CD4-positive, alpha-beta T cell (primary cell): ENCODE results near the gene CDC6. TPM values are rescaled to one million over a fixed set of nuclear protein-coding genes. Genes with fewer than 3 reads are reported as not detected.

Experiments
- ATAC-seq: fragments of 200-7000 bp; cut with Tn5 transposase; one replicate; pipeline ENCODE4 v1.10.0; 2022; ENCODE audit warnings: mild to moderate bottlenecking; ENCODE audit not compliant: poor library complexity
- CTCF ChIA-PET: fragments of 350-600 bp; sonication (Branson Sonifier 250); formaldehyde crosslinking; loops from one replicate; lab custom pipeline; 2021; ENCODE audit warnings: antibody characterized with exemption, inconsistent platforms; lab: Charles Lee
- POLR2A ChIA-PET: fragments of 350-600 bp; sonication (Branson Sonifier 250); formaldehyde crosslinking; loops from one replicate; lab custom pipeline; 2021; ENCODE audit warnings: antibody characterized with exemption, inconsistent platforms; lab: Charles Lee
- DNase-seq, 14 experiments: peaks; one replicate each; pipeline ENCODE4 v3.0.0-alpha.2; 2013 to 2020; ENCODE audit warnings: mixed read lengths in 2 of 14
- H3K27ac ChIP-seq, 2 donors: one replicate each; pipeline versions ENCODE4 v1.5.1 to v1.7.0; 2013; ENCODE audit warnings: low read length in 2 of 2, low read depth in 1 of 2, mild to moderate bottlenecking in 1 of 2
- H3K27me3 ChIP-seq, 2 experiments: 1 replicate in 1 of 2; 2 replicates in 1 of 2; pipeline versions ENCODE4 v1.6.1 to v1.7.0; 2013; ENCODE audit warnings: low read length in 2 of 2, control low read depth in 1 of 2, mild to moderate bottlenecking in 1 of 2, moderate library complexity in 1 of 2; ENCODE audit not compliant: insufficient read depth in 2 of 2, control insufficient read depth in 1 of 2
- H3K36me3 ChIP-seq: one replicate; pipeline ENCODE4 v1.6.1; 2013; ENCODE audit warnings: low read length, control low read depth; ENCODE audit not compliant: insufficient read depth
- H3K4me1 ChIP-seq: one replicate; pipeline ENCODE4 v1.6.1; 2013; ENCODE audit warnings: low read length, control low read depth; ENCODE audit not compliant: insufficient read depth
- H3K4me3 ChIP-seq: one replicate; pipeline ENCODE4 v1.5.1; 2013; ENCODE audit warnings: mild to moderate bottlenecking, low read length, moderate library complexity
- H3K9me3 ChIP-seq, 2 experiments: 1 replicate in 1 of 2; 2 replicates in 1 of 2; pipeline versions ENCODE4 v1.6.1 to v1.7.0; 2013; ENCODE audit warnings: low read length in 2 of 2, mild to moderate bottlenecking in 2 of 2, control low read depth in 1 of 2, moderate library complexity in 1 of 2; ENCODE audit not compliant: control insufficient read depth in 1 of 2, insufficient read depth in 1 of 2
- H3K27ac Mint-ChIP-seq: one replicate; pipeline ENCODE4 v1.8.0; 2020; ENCODE audit warnings: mixed read lengths
- H3K27me3 Mint-ChIP-seq: one replicate; pipeline ENCODE4 v1.8.0; 2021; ENCODE audit warnings: mixed read lengths
- H3K36me3 Mint-ChIP-seq: one replicate; pipeline ENCODE4 v1.8.0; 2021; ENCODE audit warnings: low read depth, mixed read lengths
- H3K4me1 Mint-ChIP-seq: one replicate; pipeline ENCODE4 v1.8.0; 2021; ENCODE audit warnings: low read depth, mixed read lengths
- H3K4me3 Mint-ChIP-seq: one replicate; pipeline ENCODE4 v1.8.0; 2020; ENCODE audit warnings: mild to moderate bottlenecking, mixed read lengths
- H3K9me3 Mint-ChIP-seq: one replicate; pipeline ENCODE4 v1.8.0; 2020; ENCODE audit warnings: mixed read lengths
- CTCF ChIP-seq: fragments of 200-600 bp; IDR thresholded peaks from one replicate; pipeline ENCODE4 v1.8.0; 2022; ENCODE audit warnings: antibody characterized with exemption, mild to moderate bottlenecking
- intact Hi-C, 2 experiments: fragments of 100-400 bp; cut with DNase I in 1 of 2; cut with micrococcal nuclease in 1 of 2; formaldehyde crosslinking; loops; one replicate each; pipeline versions ENCODE4 v1.15.1 to v1.9.0; 2023 to 2025; cut with DNase I, micrococcal nuclease
- total RNA-seq, 174 experiments: library from RNA in 2 of 174; stranded (reverse) in 2 of 174; gene quantifications; one replicate each; pipeline ENCODE4 v1.2.3 and lab custom pipeline; 2021 to 2026

CDC6 gene
- total RNA-seq, 2 experiments from 2014 or later: 1.0 to 1.8 TPM

- peaks cover 69% of the 10 kb centered on the region for H3K4me1 ChIP-seq
- peaks cover 31% of the 10 kb centered on the region for H3K4me1 Mint-ChIP-seq
- no peak for TF ChIP-seq CTCF
- H3K4me3 ChIP-seq: peak within 1 kb of the TSS; percentile 24
- H3K27ac Mint-ChIP-seq: no peak within 1 kb of the TSS
- H3K4me3 Mint-ChIP-seq: no peak within 1 kb of the TSS
- DNase-seq (peak in 3 of 14 experiments; percentile 37 to 54 (median 50)), ATAC-seq (peak; percentile 48)
- ChIA-PET CTCF (interaction anchor here (6.8 kb wide), 1 partner anchor 46 kb away, joined by 40 read pairs; no protein-coding TSS in a partner anchor), POLR2A (interaction anchor here (0.6 to 4.3 kb wide), 6 partner anchors 8 to 34 kb away, joined by 3 to 34 read pairs (median 6); no protein-coding TSS in a partner anchor)
- no peaks in the 10 kb centered on the region for H3K9me3 ChIP-seq
- H3K27me3 ChIP-seq: no peaks in the 10 kb centered on the region
- H3K36me3 ChIP-seq: no peaks in the 10 kb centered on the region
- no peak within 1 kb of the TSS for H3K27ac ChIP-seq
- H3K27me3 Mint-ChIP-seq: no peaks in the 10 kb centered on the region
- no peaks in the 10 kb centered on the region for H3K9me3 Mint-ChIP-seq
- no peaks in the 10 kb centered on the region for H3K36me3 Mint-ChIP-seq
- intact Hi-C loops: no loop called here
These were observed 21.6 kb downstream of the CDC6 start, which contains the start of gene RARA for GRCh38 chr17:40309031-40309948. Gene RARA, plus strand, starts transcription at chr17:40309180. Its CDS starts 22,039 bp downstream, at chr17:40331219.

GRCh38 chr17:40309949-40310510 lies 22.4 kb downstream of the CDC6 start:
- Histone ChIP-seq H3K27me3 (no peaks in the 10 kb centered on the region), H3K4me1 (peaks cover 76% of the 10 kb centered on the region), H3K27ac (no peak overlapping the region), H3K4me3 (no peak overlapping the region), H3K36me3 (no peaks in the 10 kb centered on the region), H3K9me3 (no peaks in the 10 kb centered on the region)
- ChIA-PET POLR2A (interaction anchor here (1.0 to 4.3 kb wide), 6 partner anchors 7 to 17 kb away, joined by 5 to 34 read pairs (median 8); no protein-coding TSS in a partner anchor), CTCF (interaction anchor here (6.8 kb wide), 1 partner anchor 45 kb away, joined by 40 read pairs; no protein-coding TSS in a partner anchor)
- no peak overlapping the region for H3K27ac Mint-ChIP-seq
- H3K9me3 Mint-ChIP-seq: no peaks in the 10 kb centered on the region
- H3K27me3 Mint-ChIP-seq: no peaks in the 10 kb centered on the region
- no peaks in the 10 kb centered on the region for H3K36me3 Mint-ChIP-seq
- no peak overlapping the region for H3K4me3 Mint-ChIP-seq
- DNase-seq (no peak), ATAC-seq (no peak)
- H3K4me1 Mint-ChIP-seq: peaks cover 38% of the 10 kb centered on the region
- no peak for TF ChIP-seq CTCF
- intact Hi-C loops: loop anchor here in 1 of 2 experiments (5.0 kb wide), 1 partner anchor 227 kb away; no protein-coding TSS in a partner anchor

- POLR2A ChIA-PET: interaction anchor here (1.5 to 1.8 kb wide), 2 partner anchors 12 to 13 kb away, joined by 5 to 8 read pairs; no protein-coding TSS in a partner anchor
- no peaks in the 10 kb centered on the region for H3K9me3 ChIP-seq
- Mint-ChIP-seq H3K4me3 (no peak overlapping the region), H3K9me3 (no peaks in the 10 kb centered on the region), H3K36me3 (no peaks in the 10 kb centered on the region), H3K27ac (no peak overlapping the region), H3K27me3 (no peaks in the 10 kb centered on the region), H3K4me1 (peaks cover 47% of the 10 kb centered on the region)
- CTCF ChIA-PET: interaction anchor here (6.8 kb wide), 1 partner anchor 44 kb away, joined by 40 read pairs; no protein-coding TSS in a partner anchor
- no peaks in the 10 kb centered on the region for H3K36me3 ChIP-seq
- intact Hi-C loops: loop anchor here in 1 of 2 experiments (5.0 kb wide), 1 partner anchor 226 kb away; no protein-coding TSS in a partner anchor
- no peak overlapping the region for H3K4me3 ChIP-seq
- peaks cover 85% of the 10 kb centered on the region for H3K4me1 ChIP-seq
- H3K27ac ChIP-seq: no peak overlapping the region
- ATAC-seq (no peak), DNase-seq (peak in 1 of 14 experiments; percentile 7)
- no peak for TF ChIP-seq CTCF
- no peaks in the 10 kb centered on the region for H3K27me3 ChIP-seq
These were observed 23.3 kb downstream of the CDC6 start for GRCh38 chr17:40310882-40311391.
